Upper lobe of right lung (tissue), 1 donor: ENCODE measurements around the gene KDM2A. TPM values are rescaled to one million over a fixed set of nuclear protein-coding genes. Genes with fewer than 3 reads are reported as not detected.

Source experiments
- ATAC-seq: fragments of 200-7000 bp; cut with Tn5 transposase; one replicate; pipeline ENCODE4 v1.9.1; 2020; ENCODE audit warnings: mild to moderate bottlenecking, moderate library complexity
- DNase-seq: peaks from one replicate; pipeline ENCODE4 v3.0.0-alpha.2; 2020
- H3K27ac ChIP-seq: fragments of 200-600 bp; one replicate; pipeline ENCODE4 v1.8.0; 2022
- H3K27me3 ChIP-seq: fragments of 200-600 bp; one replicate; pipeline ENCODE4 v1.8.0; 2022; ENCODE audit warnings: mild to moderate bottlenecking
- H3K36me3 ChIP-seq: fragments of 200-600 bp; one replicate; pipeline ENCODE4 v1.8.0; 2022
- H3K4me1 ChIP-seq: fragments of 200-600 bp; one replicate; pipeline ENCODE4 v1.8.0; 2022
- H3K4me3 ChIP-seq: fragments of 200-600 bp; one replicate; pipeline ENCODE4 v1.8.0; 2022; ENCODE audit warnings: mild to moderate bottlenecking
- H3K9me3 ChIP-seq: fragments of 200-600 bp; one replicate; pipeline ENCODE4 v1.8.0; 2022
- CTCF ChIP-seq: fragments of 200-600 bp; IDR thresholded peaks from one replicate; pipeline ENCODE4 v1.8.0; 2022; ENCODE audit warnings: antibody characterized with exemption
- intact Hi-C: fragments of 100-400 bp; cut with DNase I; formaldehyde crosslinking; loops from one replicate; pipeline ENCODE4 v1.11.0; 2022
- total RNA-seq: library from RNA; stranded (reverse); fragmentation: NEBNext Ultra II Directional; extraction: Animal tissue kit (Norgen Biotek cat#: 25700); gene quantifications from one replicate; pipeline ENCODE4 v1.2.1, GENCODE V29; 2021
- donor health status: DM: no; HTN: yes; CAD: no; lungs with severe emphysema.

KDM2A gene
- total RNA-seq, 1 donor from 2014 or later, result 79.5 TPM

GRCh38 chr11:67261640-67261945 lies 142.5 kb downstream of the KDM2A start:
- peaks cover 29% of the 10 kb centered on the region for H3K4me1 ChIP-seq
- H3K36me3 ChIP-seq, result peaks cover 6% of the 10 kb centered on the region
- H3K27ac ChIP-seq, result no peak overlapping the region
- no peaks in the 10 kb centered on the region for H3K9me3 ChIP-seq
- no peak for DNase-seq
- ATAC-seq, result no peak
- intact Hi-C loops, result loop anchor here (5.0 kb wide), 1 partner anchor 56 kb away; no protein-coding TSS in a partner anchor
- peak; percentile 14 for TF ChIP-seq CTCF
- H3K27me3 ChIP-seq, result no peaks in the 10 kb centered on the region
- H3K4me3 ChIP-seq, result peak overlapping the region; percentile 35

GRCh38 chr11:67261946-67262681 lies 143.1 kb downstream of the KDM2A start:
- no peaks in the 10 kb centered on the region for H3K9me3 ChIP-seq
- ATAC-seq, result no peak
- peaks cover 1% of the 10 kb centered on the region for H3K36me3 ChIP-seq
- H3K27ac ChIP-seq, result no peak overlapping the region
- intact Hi-C loops, result loop anchor here (5.0 kb wide), 1 partner anchor 55 kb away; no protein-coding TSS in a partner anchor
- H3K4me1 ChIP-seq, result peaks cover 29% of the 10 kb centered on the region
- peak; percentile 68 for DNase-seq
- no peaks in the 10 kb centered on the region for H3K27me3 ChIP-seq
- no peak for TF ChIP-seq CTCF
- H3K4me3 ChIP-seq, result peak overlapping the region; percentile 35

GRCh38 chr11:67262731-67263675 lies 143.9 kb downstream of the KDM2A start:
- Histone ChIP-seq H3K4me3 (no peak overlapping the region), H3K36me3 (peaks cover 4% of the 10 kb centered on the region), H3K9me3 (no peaks in the 10 kb centered on the region), H3K4me1 (peaks cover 36% of the 10 kb centered on the region), H3K27ac (peak overlapping the region; percentile 47), H3K27me3 (no peaks in the 10 kb centered on the region)
- DNase-seq (peak; percentile 88), ATAC-seq (peak; percentile 81)
- peak; percentile 83 for TF ChIP-seq CTCF
- intact Hi-C loops, result loop anchor here (5.0 kb wide), 1 partner anchor 54 kb away; no protein-coding TSS in a partner anchor

GRCh38 chr11:67264260-67264659 lies 145.2 kb downstream of the KDM2A start:
- intact Hi-C loops, result loop anchor here (5.0 kb wide), 1 partner anchor 53 kb away; no protein-coding TSS in a partner anchor
- no peaks in the 10 kb centered on the region for H3K27me3 ChIP-seq
- H3K4me3 ChIP-seq, result no peak overlapping the region
- H3K36me3 ChIP-seq, result peaks cover 15% of the 10 kb centered on the region
- H3K27ac ChIP-seq, result no peak overlapping the region
- DNase-seq, result no peak
- ATAC-seq, result no peak
- no peak for TF ChIP-seq CTCF
- H3K4me1 ChIP-seq, result peaks cover 48% of the 10 kb centered on the region
- no peaks in the 10 kb centered on the region for H3K9me3 ChIP-seq

GRCh38 chr11:67264877-67265632 lies 146.0 kb downstream of the KDM2A start:
- ATAC-seq, result no peak
- TF ChIP-seq CTCF, result no peak
- Histone ChIP-seq H3K4me1 (peaks cover 56% of the 10 kb centered on the region), H3K27ac (no peak overlapping the region), H3K4me3 (no peak overlapping the region), H3K9me3 (no peaks in the 10 kb centered on the region), H3K27me3 (no peaks in the 10 kb centered on the region), H3K36me3 (peaks cover 15% of the 10 kb centered on the region)
- peak; percentile 49 for DNase-seq
- intact Hi-C loops, result loop anchor here (5.0 kb wide), 1 partner anchor 52 kb away; no protein-coding TSS in a partner anchor
